Measurements from ENCODE around the gene DGKI.

Gene DGKI

DNA sequence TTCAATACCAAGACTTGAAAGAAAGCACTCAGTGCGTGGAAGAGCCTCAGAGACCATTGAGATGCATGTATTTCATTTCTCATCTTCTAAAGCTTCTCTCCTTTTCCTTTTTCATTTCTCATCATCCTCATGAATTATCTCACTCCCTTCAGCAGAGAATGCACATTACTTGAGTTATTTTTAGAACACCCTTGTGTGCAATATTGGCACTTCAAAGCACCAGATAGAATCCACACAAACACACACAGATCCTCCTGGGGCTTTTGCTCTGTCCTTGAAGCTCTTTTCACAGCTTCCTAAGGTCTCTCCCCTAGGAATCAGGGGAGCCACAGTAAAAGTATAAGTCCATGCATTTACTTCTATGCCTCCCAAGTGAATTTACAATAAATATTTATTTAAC is 18.3 kb downstream of the DGKI start:
- DNase-seq (ENCODE audit: low spot score): no peak
- Histone ChIP-seq H4K91ac (ENCODE audit: low read depth, low read length, poor library complexity) (no peak overlapping the region), H2BK12ac (ENCODE audit: low read length) (no peak overlapping the region), H2AK5ac (ENCODE audit: low read depth, low read length) (no peak overlapping the region), H2BK120ac (ENCODE audit: low read depth, low read length) (no peak overlapping the region), H2BK5ac (ENCODE audit: low read length) (no peak overlapping the region), H3K18ac (ENCODE audit: low read length) (no peak overlapping the region), H3K9me3 (replicated peaks in 1 of 2; ENCODE audit: control insufficient read depth in 2 of 2, insufficient read depth in 1 of 2, low read depth in 1 of 2, low read length in 2 of 2) (peaks cover 7 to 8% of the 10 kb centered on the region in 2 donors), H3K4me3 (ENCODE audit: low read length in 2 of 2) (no peak overlapping the region), H3K4me1 (ENCODE audit: control insufficient read depth in 2 of 2, insufficient read depth in 1 of 2, low read depth in 1 of 2, low read length in 2 of 2) (peaks cover 0 to 2% of the 10 kb centered on the region in 2 donors), H3K79me1 (ENCODE audit: low read depth, low read length) (no peaks in the 10 kb centered on the region), H3K36me3 (replicated peaks in 1 of 2; ENCODE audit: control insufficient read depth in 2 of 2, insufficient read depth in 2 of 2, low read length in 2 of 2) (peaks cover 0 to under 1% of the 10 kb centered on the region in 2 donors), H3K27me3 (ENCODE audit: control insufficient read depth in 3 of 3, insufficient read depth in 3 of 3, low read depth in 1 of 3, low read length in 3 of 3) (no peaks in the 10 kb centered on the region), H3K4me2 (ENCODE audit: insufficient read depth, low read length, poor library complexity, severe bottlenecking) (no peak overlapping the region), H2AFZ (ENCODE audit: low read length) (no peak overlapping the region), H3K9ac (ENCODE audit: low read depth, low read length, poor library complexity) (no peak overlapping the region), H3K14ac (ENCODE audit: low read length) (no peak overlapping the region), H3K23ac (ENCODE audit: low read depth, low read length, poor library complexity) (no peak overlapping the region), H3K4ac (ENCODE audit: low read length) (no peak overlapping the region), H4K8ac (ENCODE audit: low read depth, low read length) (no peak overlapping the region), H3K27ac (replicated peaks; ENCODE audit: low read length) (no peak overlapping the region), H2BK15ac (ENCODE audit: low read length) (no peak overlapping the region)
- WGBS, 2 donors (ENCODE audit: extremely low coverage in 2 of 2, insufficient read length in 2 of 2, insufficient replicate concordance in 1 of 2): no CpG with 5 or more reads among the region's 1 CpG

DNA sequence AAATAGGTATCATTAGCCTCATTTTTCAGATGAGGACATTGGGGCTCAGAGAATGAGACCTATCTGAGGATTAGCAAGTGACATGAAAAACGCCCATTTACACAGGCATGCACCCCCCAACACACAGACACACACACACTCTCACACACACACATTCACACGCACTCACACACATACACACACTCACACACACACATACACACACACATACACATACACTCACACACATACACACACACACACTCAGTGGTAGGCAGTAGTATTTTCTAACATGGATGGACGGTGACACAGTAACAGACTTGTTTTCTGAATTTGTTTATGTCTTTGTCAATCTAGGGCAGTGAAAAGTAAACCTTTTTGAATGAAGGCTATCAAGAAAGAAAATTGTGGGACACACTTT is 21.3 kb downstream of the DGKI start:
- Histone ChIP-seq H4K8ac (ENCODE audit: low read depth, low read length) (no peak overlapping the region), H3K27ac (replicated peaks; ENCODE audit: low read length) (no peak overlapping the region), H3K79me1 (ENCODE audit: low read depth, low read length) (no peaks in the 10 kb centered on the region), H3K14ac (ENCODE audit: low read length) (no peak overlapping the region), H3K18ac (ENCODE audit: low read length) (no peak overlapping the region), H3K27me3 (ENCODE audit: control insufficient read depth in 3 of 3, insufficient read depth in 3 of 3, low read depth in 1 of 3, low read length in 3 of 3) (no peaks in the 10 kb centered on the region), H2AFZ (ENCODE audit: low read length) (no peak overlapping the region), H3K9me3 (replicated peaks in 1 of 2; ENCODE audit: control insufficient read depth in 2 of 2, insufficient read depth in 1 of 2, low read depth in 1 of 2, low read length in 2 of 2) (no peaks in the 10 kb centered on the region), H3K36me3 (replicated peaks in 1 of 2; ENCODE audit: control insufficient read depth in 2 of 2, insufficient read depth in 2 of 2, low read length in 2 of 2) (no peaks in the 10 kb centered on the region), H2BK120ac (ENCODE audit: low read depth, low read length) (no peak overlapping the region), H3K4me3 (ENCODE audit: low read length in 2 of 2) (peak overlapping the region in 1 of 2 donors; percentile 72), H3K9ac (ENCODE audit: low read depth, low read length, poor library complexity) (no peak overlapping the region), H2BK15ac (ENCODE audit: low read length) (no peak overlapping the region), H3K4me2 (ENCODE audit: insufficient read depth, low read length, poor library complexity, severe bottlenecking) (no peak overlapping the region), H2BK5ac (ENCODE audit: low read length) (no peak overlapping the region), H2AK5ac (ENCODE audit: low read depth, low read length) (no peak overlapping the region), H3K4ac (ENCODE audit: low read length) (no peak overlapping the region), H3K23ac (ENCODE audit: low read depth, low read length, poor library complexity) (no peak overlapping the region), H4K91ac (ENCODE audit: low read depth, low read length, poor library complexity) (no peak overlapping the region), H2BK12ac (ENCODE audit: low read length) (no peak overlapping the region), H3K4me1 (ENCODE audit: control insufficient read depth in 2 of 2, insufficient read depth in 1 of 2, low read depth in 1 of 2, low read length in 2 of 2) (peaks cover 4 to 14% of the 10 kb centered on the region in 2 donors)
- 100% methylated on average over 1 of the region's 3 CpGs; no CpG with 5 or more reads in 1 of the 2 donors for WGBS, 2 donors (ENCODE audit: extremely low coverage in 2 of 2, insufficient read length in 2 of 2, insufficient replicate concordance in 1 of 2)
- DNase-seq (ENCODE audit: low spot score): no peak

DNA sequence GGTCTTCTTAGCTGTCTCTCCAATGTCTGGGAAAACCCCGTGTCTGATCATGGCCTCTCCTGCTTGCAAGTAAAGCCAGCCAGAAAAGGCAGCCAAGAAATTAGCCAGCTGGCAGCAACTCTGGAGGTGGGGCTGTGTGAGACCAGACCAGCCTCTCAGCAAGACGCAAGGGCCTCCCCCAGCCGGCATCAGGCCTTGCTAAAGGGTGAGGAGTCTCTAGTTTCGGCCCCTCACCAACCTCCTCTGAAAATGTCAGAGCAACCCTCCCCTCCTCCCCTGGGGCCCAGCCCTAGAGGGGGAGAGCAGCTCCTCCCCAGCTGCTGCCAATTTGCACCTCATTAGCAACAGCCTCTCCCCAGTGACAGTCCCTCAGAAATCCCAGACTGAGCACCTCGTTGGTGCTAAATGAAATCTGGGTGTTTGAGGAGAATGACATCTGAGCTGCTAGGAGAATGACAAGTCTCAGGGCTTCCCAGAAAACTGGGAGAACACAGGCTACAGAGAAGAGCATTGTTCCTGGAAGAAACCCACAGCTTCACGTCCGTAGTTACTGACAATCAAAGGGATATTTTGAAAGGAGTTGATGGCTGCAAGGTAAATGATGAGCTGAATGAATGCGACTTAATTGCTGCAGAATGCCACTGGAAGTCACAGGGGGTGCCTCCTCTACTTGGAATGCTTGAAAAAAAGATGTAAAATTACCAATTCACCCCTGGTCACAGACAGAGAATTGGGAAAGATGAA is 25.9 kb downstream of the DGKI start:
- Histone ChIP-seq H4K8ac (ENCODE audit: low read depth, low read length) (no peak overlapping the region), H2AK5ac (ENCODE audit: low read depth, low read length) (peak overlapping the region; percentile 14), H2BK5ac (ENCODE audit: low read length) (peak overlapping the region; percentile 56)

DNA sequence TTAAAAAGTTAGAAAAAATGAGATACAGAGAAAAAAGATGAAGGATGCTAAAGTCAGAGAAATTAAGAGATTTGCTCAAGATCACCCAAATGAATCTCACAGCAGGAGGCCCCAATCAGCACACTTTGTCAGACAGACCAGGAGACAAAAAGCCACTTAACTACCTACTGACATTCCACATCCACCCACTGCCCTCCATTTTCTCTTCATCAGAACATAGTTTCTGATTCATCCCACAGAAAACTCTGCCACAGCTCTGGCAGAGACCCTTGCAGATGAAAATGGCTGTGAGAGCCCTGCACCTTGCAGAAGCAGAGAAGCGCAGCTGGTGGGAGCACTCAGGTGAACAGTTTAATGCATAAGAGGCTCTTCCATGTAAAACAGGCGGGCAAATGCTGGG is 26.6 kb downstream of the DGKI start:
- H3K27ac ChIP-seq (replicated peaks; ENCODE audit: low read length): peak overlapping the region; percentile 96
- H3K79me1 ChIP-seq (ENCODE audit: low read depth, low read length): no peaks in the 10 kb centered on the region
- H2BK15ac ChIP-seq (ENCODE audit: low read length): peak overlapping the region; percentile 61

More for the DNA sequence above, 25.9 kb downstream of the DGKI start:
- Histone ChIP-seq H3K4me1 (ENCODE audit: control insufficient read depth in 2 of 2, insufficient read depth in 1 of 2, low read depth in 1 of 2, low read length in 2 of 2) (peaks cover 18 to 26% of the 10 kb centered on the region in 2 donors), H3K36me3 (replicated peaks in 1 of 2; ENCODE audit: control insufficient read depth in 2 of 2, insufficient read depth in 2 of 2, low read length in 2 of 2) (no peaks in the 10 kb centered on the region), H3K9ac (ENCODE audit: low read depth, low read length, poor library complexity) (no peak overlapping the region), H2BK120ac (ENCODE audit: low read depth, low read length) (peak overlapping the region; percentile 4), H3K4me3 (ENCODE audit: low read length in 2 of 2) (peak overlapping the region in 1 of 2 donors; percentile 22), H2AFZ (ENCODE audit: low read length) (peak overlapping the region; percentile 79), H3K27me3 (ENCODE audit: control insufficient read depth in 3 of 3, insufficient read depth in 3 of 3, low read depth in 1 of 3, low read length in 3 of 3) (no peaks in the 10 kb centered on the region), H2BK12ac (ENCODE audit: low read length) (no peak overlapping the region), H3K18ac (ENCODE audit: low read length) (peak overlapping the region; percentile 85), H4K91ac (ENCODE audit: low read depth, low read length, poor library complexity) (no peak overlapping the region), H3K79me1 (ENCODE audit: low read depth, low read length) (no peaks in the 10 kb centered on the region), H2BK15ac (ENCODE audit: low read length) (peak overlapping the region; percentile 61), H3K27ac (replicated peaks; ENCODE audit: low read length) (peak overlapping the region; percentile 96), H3K4ac (ENCODE audit: low read length) (no peak overlapping the region), H3K14ac (ENCODE audit: low read length) (no peak overlapping the region), H3K9me3 (replicated peaks in 1 of 2; ENCODE audit: control insufficient read depth in 2 of 2, insufficient read depth in 1 of 2, low read depth in 1 of 2, low read length in 2 of 2) (no peaks in the 10 kb centered on the region), H3K4me2 (ENCODE audit: insufficient read depth, low read length, poor library complexity, severe bottlenecking) (peak overlapping the region; percentile 52), H3K23ac (ENCODE audit: low read depth, low read length, poor library complexity) (no peak overlapping the region)
- peak; percentile 79 for DNase-seq (ENCODE audit: low spot score)
- no CpG with 5 or more reads among the region's 8 CpGs for WGBS, 2 donors (ENCODE audit: extremely low coverage in 2 of 2, insufficient read length in 2 of 2, insufficient replicate concordance in 1 of 2)

More for the DNA sequence above, 26.6 kb downstream of the DGKI start:
- no peak overlapping the region for H3K14ac ChIP-seq (ENCODE audit: low read length)
- H4K8ac ChIP-seq (ENCODE audit: low read depth, low read length): no peak overlapping the region
- no peak for DNase-seq (ENCODE audit: low spot score)
- H3K18ac ChIP-seq (ENCODE audit: low read length): peak overlapping the region; percentile 85
- H3K9ac ChIP-seq (ENCODE audit: low read depth, low read length, poor library complexity): no peak overlapping the region
- peak overlapping the region; percentile 14 for H2AK5ac ChIP-seq (ENCODE audit: low read depth, low read length)
- H2BK12ac ChIP-seq (ENCODE audit: low read length): no peak overlapping the region
- H3K4me3 ChIP-seq (ENCODE audit: low read length in 2 of 2): peak overlapping the region in 1 of 2 donors; percentile 22
- H2AFZ ChIP-seq (ENCODE audit: low read length): peak overlapping the region; percentile 79
- no peaks in the 10 kb centered on the region for H3K36me3 ChIP-seq (replicated peaks in 1 of 2; ENCODE audit: control insufficient read depth in 2 of 2, insufficient read depth in 2 of 2, low read length in 2 of 2)
- no peaks in the 10 kb centered on the region for H3K27me3 ChIP-seq (ENCODE audit: control insufficient read depth in 3 of 3, insufficient read depth in 3 of 3, low read depth in 1 of 3, low read length in 3 of 3)
- peak overlapping the region; percentile 52 for H3K4me2 ChIP-seq (ENCODE audit: insufficient read depth, low read length, poor library complexity, severe bottlenecking)
- H2BK120ac ChIP-seq (ENCODE audit: low read depth, low read length): peak overlapping the region; percentile 4
- no peak overlapping the region for H4K91ac ChIP-seq (ENCODE audit: low read depth, low read length, poor library complexity)
- no peak overlapping the region for H3K23ac ChIP-seq (ENCODE audit: low read depth, low read length, poor library complexity)
- peaks cover 17 to 26% of the 10 kb centered on the region in 2 donors for H3K4me1 ChIP-seq (ENCODE audit: control insufficient read depth in 2 of 2, insufficient read depth in 1 of 2, low read depth in 1 of 2, low read length in 2 of 2)
- H2BK5ac ChIP-seq (ENCODE audit: low read length): peak overlapping the region; percentile 56
- no peak overlapping the region for H3K4ac ChIP-seq (ENCODE audit: low read length)
- H3K9me3 ChIP-seq (replicated peaks in 1 of 2; ENCODE audit: control insufficient read depth in 2 of 2, insufficient read depth in 1 of 2, low read depth in 1 of 2, low read length in 2 of 2): no peaks in the 10 kb centered on the region
- WGBS, 2 donors (ENCODE audit: extremely low coverage in 2 of 2, insufficient read length in 2 of 2, insufficient replicate concordance in 1 of 2): no CpG with 5 or more reads among the region's 2 CpGs

Data from neuronal stem cell (in vitro differentiated cells).